Measurements from ENCODE around the gene CCDC82.
A peak's percentile ranks its signal among the peaks of the same experiment; 100 is the strongest.

CCDC82 gene

GRCh38 chr11:96342014-96342960 lies 47.4 kb downstream of the CCDC82 start:
- Histone ChIP-seq H3K9me3 (ENCODE audit: control insufficient read depth, insufficient read depth, low read depth, low read length) (no peaks in the 10 kb centered on the region), H3K4me1 (ENCODE audit: control insufficient read depth, insufficient read depth, low read length) (peaks cover 2% of the 10 kb centered on the region; the same call in 1 of the 2 replicates), H3K27ac (ENCODE audit: extremely low read depth, low read depth, low read length) (peak overlapping the region; percentile 60; the same call in 1 of the 2 replicates), H3K4me3 (ENCODE audit: low read depth, low read length) (peak overlapping the region; percentile 73), H3K36me3 (ENCODE audit: control insufficient read depth in 2 of 2, insufficient read depth in 1 of 2, low read length in 2 of 2) (no peaks in the 10 kb centered on the region)
- ChIA-PET POLR2A (interaction anchor here (0.5 to 1.7 kb wide), 11 partner anchors 8 to 506 kb away, joined by 3 to 23 read pairs (median 4); partner anchors contain the start of genes CCDC82, JRKL and MTMR2), CTCF (interaction anchor here (0.6 to 2.7 kb wide), 69 partner anchors 10 to 1356 kb away, joined by 3 to 46 read pairs (median 4); no protein-coding TSS in a partner anchor)
- TF ChIP-seq GLIS2 (tag by site-specific recombination; IDR thresholded peaks at IDR 0.05) (no peak), ZNF114 (tag by site-specific recombination; IDR thresholded peaks at IDR 0.05) (no peak), ZFP69B (tag by site-specific recombination; IDR thresholded peaks at IDR 0.05) (no peak), ZNF561 (tag by site-specific recombination; IDR thresholded peaks at IDR 0.05; ENCODE audit: borderline replicate concordance) (no peak), ZNF362 (tag by site-specific recombination; IDR thresholded peaks at IDR 0.05) (0 out of 2 replicates have a peak, but pooled peaks have one; percentile 20), EGR2 (tag by site-specific recombination; IDR thresholded peaks at IDR 0.05; ENCODE audit: low read depth) (no peak), ZNF366 (tag by site-specific recombination; conservative IDR thresholded peaks at IDR 0.05) (no peak), ZNF449 (tag by site-specific recombination; IDR thresholded peaks at IDR 0.05) (no peak), PRDM4 (tag by site-specific recombination; IDR thresholded peaks at IDR 0.05) (no peak), ZBTB1 (tag by site-specific recombination; IDR thresholded peaks at IDR 0.05) (no peak), ZNF335 (tag by site-specific recombination; conservative IDR thresholded peaks at IDR 0.05) (0 out of 2 replicates have a peak, but pooled peaks have one; percentile 15), PRDM1 (tag by site-specific recombination; IDR thresholded peaks at IDR 0.05) (peak; percentile 62), ZNF645 (tag by site-specific recombination; IDR thresholded peaks at IDR 0.05) (no peak), ZNF514 (tag by site-specific recombination; IDR thresholded peaks at IDR 0.05) (no peak), GLIS1 (tag by site-specific recombination; IDR thresholded peaks at IDR 0.05) (no peak)
- TF ChIP-seq, protein P1, sequence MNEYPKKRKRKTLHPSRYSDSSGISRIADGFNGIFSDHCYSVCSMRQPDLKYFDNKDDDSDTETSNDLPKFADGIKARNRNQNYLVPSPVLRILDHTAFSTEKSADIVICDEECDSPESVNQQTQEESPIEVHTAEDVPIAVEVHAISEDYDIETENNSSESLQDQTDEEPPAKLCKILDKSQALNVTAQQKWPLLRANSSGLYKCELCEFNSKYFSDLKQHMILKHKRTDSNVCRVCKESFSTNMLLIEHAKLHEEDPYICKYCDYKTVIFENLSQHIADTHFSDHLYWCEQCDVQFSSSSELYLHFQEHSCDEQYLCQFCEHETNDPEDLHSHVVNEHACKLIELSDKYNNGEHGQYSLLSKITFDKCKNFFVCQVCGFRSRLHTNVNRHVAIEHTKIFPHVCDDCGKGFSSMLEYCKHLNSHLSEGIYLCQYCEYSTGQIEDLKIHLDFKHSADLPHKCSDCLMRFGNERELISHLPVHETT (tag by site-specific recombination; IDR thresholded peaks at IDR 0.05): no peak
- TF ChIP-seq, protein P2, sequence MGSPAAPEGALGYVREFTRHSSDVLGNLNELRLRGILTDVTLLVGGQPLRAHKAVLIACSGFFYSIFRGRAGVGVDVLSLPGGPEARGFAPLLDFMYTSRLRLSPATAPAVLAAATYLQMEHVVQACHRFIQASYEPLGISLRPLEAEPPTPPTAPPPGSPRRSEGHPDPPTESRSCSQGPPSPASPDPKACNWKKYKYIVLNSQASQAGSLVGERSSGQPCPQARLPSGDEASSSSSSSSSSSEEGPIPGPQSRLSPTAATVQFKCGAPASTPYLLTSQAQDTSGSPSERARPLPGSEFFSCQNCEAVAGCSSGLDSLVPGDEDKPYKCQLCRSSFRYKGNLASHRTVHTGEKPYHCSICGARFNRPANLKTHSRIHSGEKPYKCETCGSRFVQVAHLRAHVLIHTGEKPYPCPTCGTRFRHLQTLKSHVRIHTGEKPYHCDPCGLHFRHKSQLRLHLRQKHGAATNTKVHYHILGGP (tag by site-specific recombination; IDR thresholded peaks at IDR 0.05): no peak
- TF ChIP-seq, protein P3, sequence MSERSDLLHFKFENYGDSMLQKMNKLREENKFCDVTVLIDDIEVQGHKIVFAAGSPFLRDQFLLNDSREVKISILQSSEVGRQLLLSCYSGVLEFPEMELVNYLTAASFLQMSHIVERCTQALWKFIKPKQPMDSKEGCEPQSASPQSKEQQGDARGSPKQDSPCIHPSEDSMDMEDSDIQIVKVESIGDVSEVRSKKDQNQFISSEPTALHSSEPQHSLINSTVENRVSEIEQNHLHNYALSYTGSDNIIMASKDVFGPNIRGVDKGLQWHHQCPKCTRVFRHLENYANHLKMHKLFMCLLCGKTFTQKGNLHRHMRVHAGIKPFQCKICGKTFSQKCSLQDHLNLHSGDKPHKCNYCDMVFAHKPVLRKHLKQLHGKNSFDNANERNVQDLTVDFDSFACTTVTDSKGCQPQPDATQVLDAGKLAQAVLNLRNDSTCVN (tag by site-specific recombination; optimal IDR thresholded peaks at IDR 0.05): no peak
